Measurements from ENCODE around the gene FBLN1. TPM values are rescaled to one million over a fixed set of nuclear protein-coding genes. Genes with fewer than 3 reads are reported as not detected.

FBLN1 gene
- total RNA-seq, 1 donor from 2014 or later: 0.40 TPM

Other genes with a start within 250 kb of the FBLN1 start
- gene UPK3A, start 217.9 kb upstream of the FBLN1 start, total RNA-seq: not detected in 2 replicates
- 9.2 and 21.0 TPM in 2 replicates for gene FAM118A, start 192.9 kb upstream of the FBLN1 start, total RNA-seq
- not detected in 2 replicates for gene SMC1B, start 89.3 kb upstream of the FBLN1 start, total RNA-seq
- 0.20 and 0.22 TPM in 2 replicates for gene RIBC2, start 89.2 kb upstream of the FBLN1 start, total RNA-seq
- gene ATXN10, start 169.0 kb downstream of the FBLN1 start, total RNA-seq: 50.6 and 53.2 TPM in 2 replicates